Bronchial epithelial cell (primary cell): ENCODE measurements around the gene COMMD9. TPM values are rescaled to one million over a fixed set of nuclear protein-coding genes. Genes with fewer than 3 reads are reported as not detected.

Experiments used
- DNase-seq: peaks from one replicate; pipeline ENCODE4 v3.0.0-alpha.2; 2010; ENCODE audit warnings: low read depth
- FAIRE-seq: peaks from 2 replicates; lab custom pipeline; 2011; peaks lifted over from hg19 to GRCh38; lab: Jason Lieb, UNC
- H3K27me3 ChIP-seq: 2 replicates; pipeline ENCODE4 v1.5.1; 2011; ENCODE audit warnings: low read length; ENCODE audit not compliant: control insufficient read depth, insufficient read depth
- H3K36me3 ChIP-seq: 2 replicates; pipeline ENCODE4 v1.5.1; 2011; ENCODE audit warnings: low read length; ENCODE audit not compliant: control insufficient read depth, insufficient read depth
- H3K4me3 ChIP-seq: 2 replicates; pipeline ENCODE4 v1.5.1; 2011; ENCODE audit warnings: mild to moderate bottlenecking, low read depth, low read length, control low read depth
- CTCF ChIP-seq: IDR thresholded peaks from 2 replicates; pipeline ENCODE4 v1.5.1; 2011; ENCODE audit warnings: mild to moderate bottlenecking, moderate library complexity, low read length, control low read depth, inconsistent platforms; ENCODE audit not compliant: insufficient read depth, severe bottlenecking
- total RNA-seq: library from RNA; depleted of rRNA; stranded (reverse); fragments of >200 nt; gene quantifications from 2 replicates; pipeline ENCODE4 v1.2.1, GENCODE V29; 2014

The COMMD9 gene
- total RNA-seq, 1 donor from 2014 or later: 9.2 TPM

GRCh38 chr11:36261094-36261493, 28.1 kb downstream of the COMMD9 start:
- TF ChIP-seq CTCF: no peak
- no peaks in the 10 kb centered on the region for H3K36me3 ChIP-seq
- DNase-seq: no peak
- H3K27me3 ChIP-seq: peaks cover 3% of the 10 kb centered on the region
- no peak overlapping the region for H3K4me3 ChIP-seq
- no peak for FAIRE-seq

GRCh38 chr11:36258730-36259360, 30.4 kb downstream of the COMMD9 start:
- no peak for FAIRE-seq
- peak; percentile 59 for DNase-seq
- H3K36me3 ChIP-seq: no peaks in the 10 kb centered on the region
- no peak overlapping the region for H3K4me3 ChIP-seq
- H3K27me3 ChIP-seq: peaks cover 3% of the 10 kb centered on the region
- TF ChIP-seq CTCF: peak; percentile 81

- no peak overlapping the region for H3K4me3 ChIP-seq
- TF ChIP-seq CTCF: no peak
- H3K36me3 ChIP-seq: no peaks in the 10 kb centered on the region
- DNase-seq (peak; percentile 14), FAIRE-seq (no peak)
- peaks cover 3% of the 10 kb centered on the region for H3K27me3 ChIP-seq
Measured at GRCh38 chr11:36257351-36257750, 31.9 kb downstream of the COMMD9 start.

- Histone ChIP-seq H3K27me3 (no peaks in the 10 kb centered on the region), H3K4me3 (no peak overlapping the region), H3K36me3 (no peaks in the 10 kb centered on the region)
- DNase-seq (peak; percentile 77), FAIRE-seq (peak; percentile 50)
- TF ChIP-seq CTCF: no peak
Measured at GRCh38 chr11:36254713-36255112, 34.5 kb downstream of the COMMD9 start.

- Histone ChIP-seq H3K27me3 (no peaks in the 10 kb centered on the region), H3K4me3 (no peak overlapping the region), H3K36me3 (no peaks in the 10 kb centered on the region)
- FAIRE-seq (no peak), DNase-seq (no peak)
- no peak for TF ChIP-seq CTCF
Measured at GRCh38 chr11:36253238-36253637, 36.0 kb downstream of the COMMD9 start.

- Histone ChIP-seq H3K36me3 (no peaks in the 10 kb centered on the region), H3K4me3 (no peak overlapping the region), H3K27me3 (peaks cover 2% of the 10 kb centered on the region)
- DNase-seq (no peak), FAIRE-seq (no peak)
- no peak for TF ChIP-seq CTCF
Measured at GRCh38 chr11:36251823-36252222, 37.4 kb downstream of the COMMD9 start.
